Small intestine (tissue), 7 donors: ENCODE results near the gene MAST2. TPM values are rescaled to one million over a fixed set of nuclear protein-coding genes. Genes with fewer than 3 reads are reported as not detected.
"Not testable (repeated sequence)": the region's sequence is repeated elsewhere in the genome, so short reads cannot be mapped to it uniquely, and the experiment has no call there.

ENCODE experiments used
- DNase-seq, 2 donors: peaks; one replicate each; pipeline versions ENCODE4 v3.0.0 to v3.0.0-alpha.2; 2013
- FAIRE-seq: peaks from 2 replicates; lab custom pipeline; 2012; peaks lifted over from hg19 to GRCh38; lab: Jason Lieb, UNC
- H3K27ac ChIP-seq, 3 donors: one replicate each; pipeline ENCODE4 v1.5.1; 2013; ENCODE audit warnings: low read length in 2 of 3, mild to moderate bottlenecking in 2 of 3, control low read depth in 1 of 3, inconsistent platforms in 1 of 3, low read depth in 1 of 3, moderate library complexity in 1 of 3
- H3K27me3 ChIP-seq, 3 donors: one replicate each; pipeline ENCODE4 v1.6.1; 2013; ENCODE audit warnings: low read length in 3 of 3, inconsistent platforms in 1 of 3; ENCODE audit not compliant: control insufficient read depth in 3 of 3, insufficient read depth in 3 of 3
- H3K36me3 ChIP-seq, 3 donors: one replicate each; pipeline ENCODE4 v1.6.1; 2013; ENCODE audit warnings: low read length in 3 of 3, inconsistent platforms in 1 of 3, low read depth in 1 of 3, mild to moderate bottlenecking in 1 of 3, moderate library complexity in 1 of 3; ENCODE audit not compliant: control insufficient read depth in 3 of 3, insufficient read depth in 2 of 3
- H3K4me1 ChIP-seq, 3 donors: one replicate each; pipeline ENCODE4 v1.6.1; 2013; ENCODE audit warnings: low read length in 2 of 3, inconsistent platforms in 1 of 3, low read depth in 1 of 3, mild to moderate bottlenecking in 1 of 3, moderate library complexity in 1 of 3; ENCODE audit not compliant: control insufficient read depth in 3 of 3, insufficient read depth in 2 of 3
- H3K4me3 ChIP-seq, 3 donors: one replicate each; pipeline ENCODE4 v1.5.1; 2013; ENCODE audit warnings: low read length in 3 of 3, control low read depth in 1 of 3, inconsistent platforms in 1 of 3, low read depth in 1 of 3, mild to moderate bottlenecking in 1 of 3, moderate library complexity in 1 of 3
- H3K9me3 ChIP-seq, 2 donors: one replicate each; pipeline ENCODE4 v1.6.1; 2013; ENCODE audit warnings: low read depth in 1 of 2, low read length in 1 of 2; ENCODE audit not compliant: control insufficient read depth in 2 of 2, insufficient read depth in 1 of 2
- WGBS, 3 donors: extraction: QIAGEN DNeasy Blood & Tissue Kit; methylation state at CpG; one replicate each; pipeline ENCODE4 v1.1.7; 2013; 5-methylcytosine and 5-hydroxymethylcytosine counted together
- polyA plus RNA-seq, 4 donors: library from polyadenylated mRNA; stranded (reverse) in 3 of 4; unstranded in 1 of 4; fragments of 200-250 nt in 3 of 4; fragments of 120-200 nt in 1 of 4; gene quantifications; one replicate each; pipeline versions ENCODE4 v1.2.1 to v1.2.3, GENCODE V29; 2013
- donor health status: healthy with polysubstance abuse.
- donor health status: control.
- donor health status: control.
- donor health status: Bipolar disorder and iron deficiency.
- donor health status: healthy.

The MAST2 gene
- polyA plus RNA-seq, 4 donors: 23.3 to 70.2 (median 41.8) TPM

- DNase-seq (no peak), FAIRE-seq (no peak)
- Histone ChIP-seq H3K27me3 (no peaks in the 10 kb centered on the region), H3K27ac (no peak overlapping the region), H3K9me3 (peaks cover 0 to 7% of the 10 kb centered on the region in 2 donors), H3K36me3 (peaks cover 0 to 2% (median 0%) of the 10 kb centered on the region in 3 donors), H3K4me3 (no peak overlapping the region), H3K4me1 (peaks cover 0 to 4% (median 0%) of the 10 kb centered on the region in 3 donors)
- WGBS, 3 donors: 90 to 94% (median 93%) methylated on average over 2 of the region's 2 CpGs
Observed at GRCh38 chr1:45850017-45850416, 46.6 kb downstream of the MAST2 start.

- no peaks in the 10 kb centered on the region for H3K9me3 ChIP-seq
- no peak overlapping the region for H3K27ac ChIP-seq
- 93 to 100% (median 94%) methylated on average over 1 of the region's 1 CpG for WGBS, 3 donors
- H3K4me3 ChIP-seq: no peak overlapping the region
- FAIRE-seq (no peak), DNase-seq (no peak)
- H3K36me3 ChIP-seq: no peaks in the 10 kb centered on the region
- no peaks in the 10 kb centered on the region for H3K4me1 ChIP-seq
- no peaks in the 10 kb centered on the region for H3K27me3 ChIP-seq
Observed at GRCh38 chr1:45854724-45855123, 51.3 kb downstream of the MAST2 start.

GRCh38 chr1:45857101-45857700 lies 53.8 kb downstream of the MAST2 start:
- no peak for FAIRE-seq
- H3K27me3 ChIP-seq: no peaks in the 10 kb centered on the region
- no peaks in the 10 kb centered on the region for H3K4me1 ChIP-seq
- H3K4me3 ChIP-seq: no peak overlapping the region
- H3K27ac ChIP-seq: no peak overlapping the region
- no peaks in the 10 kb centered on the region for H3K36me3 ChIP-seq
- H3K9me3 ChIP-seq: no peaks in the 10 kb centered on the region
- no peak for DNase-seq

- not testable (repeated sequence) for H3K4me1 ChIP-seq, H3K4me3 ChIP-seq, H3K36me3 ChIP-seq, FAIRE-seq, H3K27ac ChIP-seq, H3K27me3 ChIP-seq, DNase-seq, H3K9me3 ChIP-seq
- WGBS, 3 donors: 94 to 96% (median 95%) methylated on average over 4 to 6 of the region's 6 CpGs
Observed at GRCh38 chr1:45857755-45858492, 54.5 kb downstream of the MAST2 start.

GRCh38 chr1:45859221-45859620 lies 55.8 kb downstream of the MAST2 start:
- no peaks in the 10 kb centered on the region for H3K9me3 ChIP-seq
- H3K4me3 ChIP-seq: no peak overlapping the region
- no peak overlapping the region for H3K27ac ChIP-seq
- H3K4me1 ChIP-seq: no peaks in the 10 kb centered on the region
- H3K36me3 ChIP-seq: no peaks in the 10 kb centered on the region
- no peaks in the 10 kb centered on the region for H3K27me3 ChIP-seq
- WGBS, 3 donors: 97 to 99% (median 97%) methylated on average over 3 of the region's 3 CpGs
- no peak for FAIRE-seq
- DNase-seq: no peak

GRCh38 chr1:45862008-45862407 lies 58.6 kb downstream of the MAST2 start:
- Histone ChIP-seq H3K9me3 (no peaks in the 10 kb centered on the region), H3K36me3 (no peaks in the 10 kb centered on the region), H3K27ac (no peak overlapping the region), H3K4me3 (no peak overlapping the region), H3K27me3 (no peaks in the 10 kb centered on the region), H3K4me1 (no peaks in the 10 kb centered on the region)
- DNase-seq (no peak), FAIRE-seq (no peak)

- H3K4me1 ChIP-seq: no peaks in the 10 kb centered on the region
- WGBS, 3 donors: 50 to 75% (median 73%) methylated on average over 2 of the region's 2 CpGs
- no peaks in the 10 kb centered on the region for H3K9me3 ChIP-seq
- DNase-seq (no peak), FAIRE-seq (no peak)
- no peaks in the 10 kb centered on the region for H3K36me3 ChIP-seq
- H3K27me3 ChIP-seq: no peaks in the 10 kb centered on the region
- no peak overlapping the region for H3K4me3 ChIP-seq
- no peak overlapping the region for H3K27ac ChIP-seq
Observed at GRCh38 chr1:45863218-45863617, 59.8 kb downstream of the MAST2 start.

GRCh38 chr1:45864167-45865106 lies 61.0 kb downstream of the MAST2 start:
- WGBS, 3 donors: 66 to 85% (median 80%) methylated on average over 14 of the region's 14 CpGs
- H3K4me1 ChIP-seq: no peaks in the 10 kb centered on the region
- H3K9me3 ChIP-seq: no peaks in the 10 kb centered on the region
- FAIRE-seq (no peak), DNase-seq (no peak)
- H3K36me3 ChIP-seq: no peaks in the 10 kb centered on the region
- H3K27ac ChIP-seq: no peak overlapping the region
- H3K27me3 ChIP-seq: no peaks in the 10 kb centered on the region
- H3K4me3 ChIP-seq: no peak overlapping the region
